K562 (cell line): ENCODE measurements around the gene TRIM44. TPM values are rescaled to one million over a fixed set of nuclear protein-coding genes. Genes with fewer than 3 reads are reported as not detected.

Experiments
- ARID2 ChIP-seq: fragments of 450-650 bp; IDR thresholded peaks from 2 replicates; pipeline ENCODE4 v1.6.1; 2017; ENCODE audit warnings: antibody characterized with exemption, mild to moderate bottlenecking
- BACH1 ChIP-seq: fragments of 200-800 bp; sonication (Bioruptor generic); IDR thresholded peaks from 2 replicates; pipeline ENCODE4 v1.6.1; 2016; ENCODE audit warnings: missing genetic modification characterization, missing compliant biosample characterization
- E2F8 ChIP-seq: fragments of 450-650 bp; IDR thresholded peaks from 2 replicates; pipeline ENCODE4 v1.7.1; 2018; ENCODE audit warnings: mild to moderate bottlenecking, low read depth; ENCODE audit not compliant: partially characterized antibody
- MAFF ChIP-seq: IDR thresholded peaks from 2 replicates; pipeline ENCODE4 v1.6.1; 2012; ENCODE audit warnings: low read length, improper control_type of control experiment
- MITF ChIP-seq: IDR thresholded peaks from 2 replicates; pipeline ENCODE4 v1.6.1; 2014; ENCODE audit warnings: antibody characterized with exemption
- OTX1 ChIP-seq: fragments of 450-650 bp; formaldehyde crosslinking; IDR thresholded peaks from 2 replicates; pipeline ENCODE4 v1.4.0; 2022; ENCODE audit warnings: mild to moderate bottlenecking
- ZNF512 ChIP-seq: IDR thresholded peaks from 2 replicates; pipeline ENCODE4 v1.6.1; 2016; ENCODE audit warnings: missing genetic modification characterization, missing compliant biosample characterization
- polyA plus RNA-seq, 8 experiments: library from polyadenylated mRNA; depleted of rRNA in 4 of 8; stranded (reverse) in 5 of 8; unstranded in 3 of 8; fragments of >200 nt; fragmentation: Nextera tagmentation in 2 of 8; fragmentation: Illumina TruSeq in 1 of 8; extraction: Ambion mirVana in 2 of 8; extraction: Trizol in 1 of 8; gene quantifications; 2 replicates each; pipeline versions ENCODE4 v1.2.1 to v1.2.3, GENCODE V29; 2011 to 2014; ENCODE audit warnings: inconsistent platforms in 1 of 8, missing spikeins in 1 of 8
- total RNA-seq, 7 experiments: library from RNA; depleted of rRNA in 6 of 7; stranded (reverse); fragments of >200 nt in 6 of 7; fragmentation: Illumina TruSeq in 2 of 7; extraction: Trizol in 2 of 7; gene quantifications; 2 replicates each; pipeline versions ENCODE4 v1.2.1 to v1.2.3, GENCODE V29; 2011 to 2021; ENCODE audit warnings: low replicate concordance in 1 of 7

TRIM44 gene
- total and polyA plus RNA-seq, 9 of the 15 experiments (the other 6 are each of a cell fraction or from before 2014, with no cell fraction given), result 8.3 to 105 (median 37.2) TPM

- peak; percentile 50 for TF ChIP-seq ARID2
- TF ChIP-seq ZNF512 (tag), result peak; percentile 85
- TF ChIP-seq MITF, result no peak
- no peak for TF ChIP-seq OTX1 (CRISPR knock-in tag)
- no peak for TF ChIP-seq BACH1 (tag)
- TF ChIP-seq E2F8, result no peak
- TF ChIP-seq MAFF, result no peak
Observed at GRCh38 chr11:35663408-35663702, 780 bp downstream of the TRIM44 start (continued).
